A549 (cell line): ENCODE measurements around the gene FKBP11. TPM values are rescaled to one million over a fixed set of nuclear protein-coding genes. Genes with fewer than 3 reads are reported as not detected.

ENCODE experiments used
- ATAC-seq, 2 experiments: fragments of 200-7000 bp in 1 of 2; fragments of >200 bp in 1 of 2; cut with Nextera tagmentation in 1 of 2; cut with Tn5 transposase in 1 of 2; 3 replicates each; pipeline versions ENCODE4 v1.8.0 to v1.9.1; 2018 to 2020; ENCODE audit warnings: mild to moderate bottlenecking in 1 of 2, moderate library complexity in 1 of 2
- CTCF ChIA-PET: fragments of 300-600 bp; sonication (Branson Sonifier 250); formaldehyde crosslinking; extraction: SDS; loops from one replicate; lab custom pipeline; 2021; ENCODE audit warnings: antibody characterized with exemption, inconsistent platforms; lab: Yijun Ruan, JAX
- POLR2A ChIA-PET: fragments of 350-600 bp; formaldehyde crosslinking; extraction: SDS; loops from one replicate; lab custom pipeline; 2021; ENCODE audit warnings: antibody characterized with exemption, inconsistent platforms; lab: Yijun Ruan, JAX
- DNase-seq, 2 experiments: peaks; one replicate each; pipeline versions ENCODE4 v3.0.0 to v3.0.0-alpha.2; 2011 to 2016; ENCODE audit warnings: low read depth in 1 of 2, low spot score in 1 of 2
- FAIRE-seq: peaks from 2 replicates; lab custom pipeline; 2011; peaks lifted over from hg19 to GRCh38; lab: Jason Lieb, UNC
- H3K27ac ChIP-seq, 2 experiments: fragments of >200 bp; sonication (Bioruptor Twin); formaldehyde crosslinking; 3 replicates each; pipeline ENCODE4 v1.5.1; 2016 to 2017
- H3K4me1 ChIP-seq: fragments of >200 bp; sonication (Bioruptor Twin); formaldehyde crosslinking; 3 replicates; pipeline ENCODE4 v1.6.1; 2016
- H3K4me2 ChIP-seq: fragments of >200 bp; sonication (Bioruptor Twin); formaldehyde crosslinking; 3 replicates; pipeline ENCODE4 v1.6.1; 2016
- H3K4me3 ChIP-seq: fragments of >200 bp; sonication (Bioruptor Twin); formaldehyde crosslinking; 3 replicates; pipeline ENCODE4 v1.5.1; 2016
- H3K9me3 ChIP-seq: fragments of >200 bp; sonication (Bioruptor Twin); formaldehyde crosslinking; 3 replicates; pipeline ENCODE4 v1.6.1; 2016
- ATOH8 ChIP-seq: fragments of 250-450 bp; sonication (Bioruptor Pico); IDR thresholded peaks from 2 replicates; pipeline ENCODE4 v1.5.0; 2020; ENCODE audit warnings: low read depth, mild to moderate bottlenecking, moderate library complexity
- BCL3 ChIP-seq: fragments of >200 bp; sonication (Bioruptor Twin); formaldehyde crosslinking; IDR thresholded peaks from 3 replicates; pipeline ENCODE4 v1.6.1; 2016
- BHLHE40 ChIP-seq: IDR thresholded peaks from 2 replicates; pipeline ENCODE4 v1.6.1; 2012; ENCODE audit warnings: low read depth, low read length, inconsistent platforms
- CBX2 ChIP-seq: fragments of 200-600 bp; sonication (generic); IDR thresholded peaks from 2 replicates; pipeline ENCODE4 v1.6.1; 2016; ENCODE audit warnings: low read depth, mild to moderate bottlenecking, borderline replicate concordance
- CEBPB ChIP-seq, 2 experiments: fragments of >200 bp in 1 of 2; sonication (Bioruptor Twin) in 1 of 2; formaldehyde crosslinking in 1 of 2; IDR thresholded peaks; 2 replicates each; pipeline ENCODE4 v1.6.1; 2012 to 2016
- CHD4 ChIP-seq: fragments of 200-600 bp; sonication (generic); IDR thresholded peaks from 2 replicates; pipeline ENCODE4 v1.6.1; 2016; ENCODE audit warnings: antibody characterized with exemption, mild to moderate bottlenecking, borderline replicate concordance
- CTCF ChIP-seq: fragments of >200 bp; sonication (Bioruptor Twin); formaldehyde crosslinking; IDR thresholded peaks from 3 replicates; pipeline ENCODE4 v1.5.1; 2016
- ESRRA ChIP-seq: fragments of 150-350 bp; IDR thresholded peaks from 2 replicates; pipeline ENCODE4 v1.6.1; 2014; ENCODE audit warnings: mild to moderate bottlenecking, low read length, borderline replicate concordance
- FOSL2 ChIP-seq, 2 experiments: fragments of 450-650 bp in 1 of 2; fragments of >200 bp in 1 of 2; sonication (Bioruptor Twin) in 1 of 2; formaldehyde crosslinking; IDR thresholded peaks; 2 replicates each; pipeline versions ENCODE4 v1.5.0 to v1.6.1; 2016 to 2020; ENCODE audit warnings: mild to moderate bottlenecking in 1 of 2, moderate library complexity in 1 of 2
- FOXS1 ChIP-seq: fragments of 250-450 bp; sonication (Bioruptor Pico); IDR thresholded peaks from 2 replicates; pipeline ENCODE4 v1.5.0; 2020; ENCODE audit warnings: mild to moderate bottlenecking, moderate library complexity
- HES2 ChIP-seq: fragments of >200 bp; sonication (Bioruptor Twin); formaldehyde crosslinking; IDR thresholded peaks from 2 replicates; pipeline ENCODE4 v1.6.1; 2016
- HOXA7 ChIP-seq: fragments of 250-450 bp; sonication (Bioruptor Pico); IDR thresholded peaks from 2 replicates; pipeline ENCODE4 v1.5.0; 2020; ENCODE audit warnings: mild to moderate bottlenecking, moderate library complexity
- HOXB5 ChIP-seq: fragments of 250-450 bp; sonication (Bioruptor Pico); IDR thresholded peaks from 2 replicates; pipeline ENCODE4 v1.5.0; 2020; ENCODE audit warnings: mild to moderate bottlenecking, moderate library complexity
- KDM5A ChIP-seq: fragments of 200-600 bp; sonication (generic); IDR thresholded peaks from 2 replicates; pipeline ENCODE4 v1.6.1; 2016; ENCODE audit warnings: antibody characterized with exemption, mild to moderate bottlenecking
- MAFK ChIP-seq: fragments of 450-650 bp; IDR thresholded peaks from 2 replicates; pipeline ENCODE4 v1.6.1; 2014; ENCODE audit not compliant: partially characterized antibody
- MAX ChIP-seq: IDR thresholded peaks from 2 replicates; pipeline ENCODE4 v1.6.1; 2012
- MAZ ChIP-seq: fragments of 150-350 bp; IDR thresholded peaks from 2 replicates; pipeline ENCODE4 v1.6.1; 2014; ENCODE audit warnings: antibody characterized with exemption, low read depth, low read length, borderline replicate concordance
- MYC ChIP-seq: IDR thresholded peaks from 2 replicates; pipeline ENCODE4 v1.6.1; 2012; ENCODE audit warnings: mild to moderate bottlenecking, inconsistent platforms, low read length, improper control_type of control experiment, borderline replicate concordance
- NFE2L2 ChIP-seq: fragments of 150-350 bp; conservative IDR thresholded peaks from 2 replicates; pipeline ENCODE4 v1.6.1; 2014; ENCODE audit warnings: low read length
- PBX3 ChIP-seq: IDR thresholded peaks from 2 replicates; pipeline ENCODE4 v1.6.1; 2012
- POLR2A ChIP-seq: IDR thresholded peaks from 2 replicates; pipeline ENCODE4 v1.6.1; 2012; ENCODE audit warnings: mild to moderate bottlenecking, low read length
- POLR2AphosphoS2 ChIP-seq: conservative IDR thresholded peaks from 2 replicates; pipeline ENCODE4 v1.6.1; 2012; ENCODE audit warnings: low read length, improper control_type of control experiment, inconsistent platforms
- RAD21 ChIP-seq, 2 experiments: fragments of >200 bp in 1 of 2; sonication (Bioruptor Twin) in 1 of 2; formaldehyde crosslinking in 1 of 2; IDR thresholded peaks in 1 of 2; conservative IDR thresholded peaks in 1 of 2; 2 replicates in 1 of 2; 3 replicates in 1 of 2; pipeline ENCODE4 v1.6.1; 2012 to 2018; ENCODE audit warnings: inconsistent platforms in 1 of 2
- RCOR1 ChIP-seq: fragments of 150-350 bp; IDR thresholded peaks from 2 replicates; pipeline ENCODE4 v1.6.1; 2014; ENCODE audit warnings: antibody characterized with exemption, low read length, low read depth
- REST ChIP-seq: fragments of 200-600 bp; sonication (generic); IDR thresholded peaks from 2 replicates; pipeline ENCODE4 v1.6.1; 2016; ENCODE audit warnings: antibody characterized with exemption, mild to moderate bottlenecking, moderate library complexity
- TP53 ChIP-seq: fragments of 250-450 bp; sonication (Bioruptor Pico); IDR thresholded peaks from 2 replicates; pipeline ENCODE4 v1.5.0; 2021; ENCODE audit warnings: mild to moderate bottlenecking, moderate library complexity
- ZFP36 ChIP-seq: fragments of 450-650 bp; IDR thresholded peaks from 2 replicates; pipeline ENCODE4 v1.6.1; 2014; ENCODE audit warnings: borderline replicate concordance; ENCODE audit not compliant: partially characterized antibody
- WGBS: methylation state at CpG from one replicate; pipeline ENCODE4 v1.1.6; 2017; ENCODE audit errors: missing lambda C conversion rate; 5-methylcytosine and 5-hydroxymethylcytosine counted together
- polyA plus RNA-seq, 4 experiments: library from polyadenylated mRNA; depleted of rRNA in 3 of 4; stranded (reverse); fragments of >200 nt; fragmentation: RNase III in 1 of 4; extraction: RNeasy Plus Mini Kit Qiagen cat#74134 plus additional on column Dnase treatment in 1 of 4; gene quantifications; 2 replicates in 3 of 4; 3 replicates in 1 of 4; pipeline ENCODE4 v1.2.3, GENCODE V29; 2011 to 2017

FKBP11 gene
- polyA plus RNA-seq, 2 of the 4 experiments (the other 2 are of a cell fraction), result 41.2 to 50.9 TPM

GRCh38 chr12:48958049-48958388 is 32.7 kb upstream of the FKBP11 start (continued):
- no peak for TF ChIP-seq RAD21 (conservative IDR thresholded peaks at IDR 0.05 in 1 of 2, IDR thresholded peaks at IDR 0.05 in 1 of 2)
- TF ChIP-seq, all 56 proteins: peak for 0

- H3K4me1 ChIP-seq, result peaks cover 10% of the 10 kb centered on the region
- FAIRE-seq (no peak), ATAC-seq (peak; percentile 87 to 94), DNase-seq (peak; percentile 95 to 96)
- peak within 1 kb of the TSS; percentile 79 for H3K4me2 ChIP-seq
- H3K9me3 ChIP-seq, result no peaks in the 10 kb centered on the region
- ChIA-PET POLR2A (interaction anchor here (0.6 to 1.6 kb wide), 14 partner anchors 9 to 409 kb away, joined by 3 to 10 read pairs (median 4); partner anchors contain the start of genes DDX23, FKBP11 and RND1), CTCF (interaction anchor here (0.6 to 77.5 kb wide), 5 partner anchors 3 to 221 kb away, joined by 3 to 2584 read pairs (median 4); partner anchors contain the start of genes ARF3, DDN, FKBP11 and PRKAG1)
- H3K27ac ChIP-seq, result peak within 1 kb of the TSS; percentile 95
- peak within 1 kb of the TSS; percentile 79 for H3K4me3 ChIP-seq
- WGBS, result 1% methylated on average over 37 of the region's 58 CpGs
- TF ChIP-seq POLR2A (peak; percentile 68), HOXB5 (CRISPR knock-in tag) (no peak), BCL3 (0 out of 3 replicates have a peak, but pooled peaks have one; percentile 33), FOXS1 (no peak), HES2 (no peak), CEBPB (IDR thresholded peaks at IDR 0.05) (no peak), POLR2AphosphoS2 (no peak), CTCF (no peak), CBX2 (no peak), ESRRA (no peak), MAFK (no peak), REST (peak; percentile 100), HOXA7 (CRISPR knock-in tag) (no peak), MYC (no peak), MAZ (no peak; the same call in 1 of the 2 replicates), CHD4 (no peak), NFE2L2 (no peak), BHLHE40 (no peak), FOSL2 (IDR thresholded peaks at IDR 0.05) (no peak), FOSL2 (CRISPR knock-in tag; IDR thresholded peaks at IDR 0.05) (no peak), KDM5A (0 out of 2 replicates have a peak, but pooled peaks have one; percentile 26), TP53 (CRISPR knock-in tag) (no peak), PBX3 (no peak), ZFP36 (no peak), RCOR1 (no peak), ATOH8 (CRISPR knock-in tag) (no peak), MAX (no peak; the same call in 1 of the 2 replicates), RAD21 (conservative IDR thresholded peaks at IDR 0.05 in 1 of 2, IDR thresholded peaks at IDR 0.05 in 1 of 2) (no peak)
Observed at GRCh38 chr12:48957141-48958048, 32.1 kb upstream of the FKBP11 start, which contains the start of gene ARF3. Gene ARF3, minus strand, starts transcription at chr12:48957487. Its CDS starts 16,392 bp downstream, at chr12:48941095.
